ENCODE measurements around the gene FBLIM1.

DNA sequence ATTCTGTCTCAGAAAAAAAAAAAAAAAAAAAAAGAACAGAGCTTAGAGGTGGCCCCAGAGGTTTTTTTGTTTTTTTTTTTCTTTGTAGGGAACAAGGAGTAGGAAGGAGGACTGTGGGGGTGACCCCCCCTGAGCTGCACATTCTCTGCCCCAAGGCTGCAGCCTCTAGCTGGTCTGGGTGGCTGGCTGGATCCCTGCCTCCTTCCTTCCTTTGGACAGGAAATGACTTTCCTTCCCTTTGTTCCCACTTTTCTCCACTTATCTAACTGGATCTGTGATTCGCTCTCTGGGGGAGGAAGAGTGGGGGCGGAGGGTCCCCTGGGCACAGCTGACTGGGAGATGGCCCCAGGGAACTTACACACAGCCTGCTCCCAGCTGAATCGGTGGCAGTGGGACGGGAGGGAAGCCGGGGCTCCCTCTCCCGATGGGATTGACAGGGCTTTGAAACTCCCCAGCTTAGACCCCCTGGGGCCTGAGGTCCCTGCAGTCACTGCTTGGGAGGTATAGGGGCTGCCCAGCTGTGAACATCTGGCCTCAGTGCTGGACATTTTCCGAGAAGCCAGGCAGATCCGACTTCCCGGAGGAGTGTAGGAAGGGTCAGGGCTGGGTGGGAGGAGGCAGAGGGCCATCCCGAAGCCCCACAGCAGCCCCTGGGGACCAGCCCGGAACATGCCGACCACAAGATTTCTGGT lies 2.1 kb downstream of the FBLIM1 start:
- no peak for TF ChIP-seq CTCF (IDR thresholded peaks at IDR 0.05; ENCODE audit: poor library complexity)
- TF ChIP-seq EZH2 (IDR thresholded peaks at IDR 0.05; ENCODE audit: borderline replicate concordance), result no peak
